Skin epidermis (tissue), 12 donors: Measurements from ENCODE around the gene HDGFL2.

ENCODE experiments used
- H3K27ac ChIP-seq, 21 experiments: fragments of 200-600 bp; sonication (generic) in 11 of 21; one replicate each; pipeline ENCODE4 v1.5.0; 2020; ENCODE audit warnings: mild to moderate bottlenecking in 3 of 21, inconsistent platforms in 2 of 21, moderate library complexity in 2 of 21
- H3K4me3 ChIP-seq, 7 experiments: fragments of 200-600 bp; sonication (generic) in 2 of 7; one replicate each; pipeline ENCODE4 v1.5.0; 2020; ENCODE audit warnings: inconsistent platforms in 2 of 7, mild to moderate bottlenecking in 2 of 7, moderate library complexity in 1 of 7

HDGFL2 gene

GRCh38 chr19:4472174-4472974 is at the start of gene HDGFL2:
Gene HDGFL2 (plus strand): TSS chr19:4472297. CDS start chr19:4472351, 54 bp downstream.
- Histone ChIP-seq H3K27ac (peak within 1 kb of the TSS; percentile 9 to 95 (median 87)), H3K4me3 (peak within 1 kb of the TSS; percentile 57 to 99 (median 95))

GRCh38 chr19:4423416-4424126 is 48.5 kb upstream of the HDGFL2 start:
- H3K27ac ChIP-seq: peak overlapping the region in 1 of 21 experiments; percentile 16

GRCh38 chr19:4425537-4425936 is 46.6 kb upstream of the HDGFL2 start:
- H3K4me3 ChIP-seq: no peak overlapping the region
- H3K27ac ChIP-seq: no peak overlapping the region

More at GRCh38 chr19:4423416-4424126, 48.5 kb upstream of the HDGFL2 start:
- H3K4me3 ChIP-seq: no peak overlapping the region

GRCh38 chr19:4428326-4428975 is 43.6 kb upstream of the HDGFL2 start:
- no peak overlapping the region for H3K27ac ChIP-seq

GRCh38 chr19:4429256-4429655 is 42.8 kb upstream of the HDGFL2 start:
- H3K27ac ChIP-seq: no peak overlapping the region
- no peak overlapping the region for H3K4me3 ChIP-seq

More at GRCh38 chr19:4428326-4428975, 43.6 kb upstream of the HDGFL2 start:
- no peak overlapping the region for H3K4me3 ChIP-seq

- H3K27ac ChIP-seq: no peak overlapping the region
- no peak overlapping the region for H3K4me3 ChIP-seq
Observed at GRCh38 chr19:4429771-4430171, 42.3 kb upstream of the HDGFL2 start.

GRCh38 chr19:4430760-4431159 is 41.3 kb upstream of the HDGFL2 start:
- H3K27ac ChIP-seq: peak overlapping the region in 3 of 21 experiments; percentile 1 to 51 (median 33)
- no peak overlapping the region for H3K4me3 ChIP-seq

- H3K27ac ChIP-seq: peak overlapping the region in 8 of 21 experiments; percentile 1 to 58 (median 35)
- no peak overlapping the region for H3K4me3 ChIP-seq
Observed at GRCh38 chr19:4431296-4431695, 40.8 kb upstream of the HDGFL2 start.

GRCh38 chr19:4431808-4432674 is 40.1 kb upstream of the HDGFL2 start:
- Histone ChIP-seq H3K27ac (peak overlapping the region in 7 of 21 experiments; percentile 7 to 58 (median 32)), H3K4me3 (no peak overlapping the region)

- no peak overlapping the region for H3K27ac ChIP-seq
- H3K4me3 ChIP-seq: no peak overlapping the region
Observed at GRCh38 chr19:4432918-4433506, 39.1 kb upstream of the HDGFL2 start.

- no peak overlapping the region for H3K27ac ChIP-seq
- H3K4me3 ChIP-seq: no peak overlapping the region
Observed at GRCh38 chr19:4434391-4434790, 37.7 kb upstream of the HDGFL2 start.

GRCh38 chr19:4436231-4436630 is 35.9 kb upstream of the HDGFL2 start:
- H3K27ac ChIP-seq: no peak overlapping the region
- H3K4me3 ChIP-seq: no peak overlapping the region

GRCh38 chr19:4437103-4437502 is 35.0 kb upstream of the HDGFL2 start:
- no peak overlapping the region for H3K4me3 ChIP-seq
- no peak overlapping the region for H3K27ac ChIP-seq

- no peak overlapping the region for H3K27ac ChIP-seq
- no peak overlapping the region for H3K4me3 ChIP-seq
Observed at GRCh38 chr19:4439243-4439642, 32.9 kb upstream of the HDGFL2 start.

GRCh38 chr19:4441994-4442818 is 29.9 kb upstream of the HDGFL2 start:
- H3K27ac ChIP-seq: peak overlapping the region in 1 of 21 experiments; percentile 34

GRCh38 chr19:4442819-4443146 is 29.3 kb upstream of the HDGFL2 start:
- Histone ChIP-seq H3K27ac (peak overlapping the region in 1 of 21 experiments; percentile 34), H3K4me3 (no peak overlapping the region)

More at GRCh38 chr19:4441994-4442818, 29.9 kb upstream of the HDGFL2 start:
- no peak overlapping the region for H3K4me3 ChIP-seq

GRCh38 chr19:4443188-4443587 is 28.9 kb upstream of the HDGFL2 start:
- Histone ChIP-seq H3K27ac (no peak overlapping the region), H3K4me3 (no peak overlapping the region)
